ENCODE data around the gene CBFA2T2. TPM values are rescaled to one million over a fixed set of nuclear protein-coding genes. Genes with fewer than 3 reads are reported as not detected.

Gene CBFA2T2
- total and polyA plus RNA-seq, 2 donors (not counting 3 experiments of a cell fraction or from before 2014, with no cell fraction given), result 10.7 to 12.1 TPM

DNA sequence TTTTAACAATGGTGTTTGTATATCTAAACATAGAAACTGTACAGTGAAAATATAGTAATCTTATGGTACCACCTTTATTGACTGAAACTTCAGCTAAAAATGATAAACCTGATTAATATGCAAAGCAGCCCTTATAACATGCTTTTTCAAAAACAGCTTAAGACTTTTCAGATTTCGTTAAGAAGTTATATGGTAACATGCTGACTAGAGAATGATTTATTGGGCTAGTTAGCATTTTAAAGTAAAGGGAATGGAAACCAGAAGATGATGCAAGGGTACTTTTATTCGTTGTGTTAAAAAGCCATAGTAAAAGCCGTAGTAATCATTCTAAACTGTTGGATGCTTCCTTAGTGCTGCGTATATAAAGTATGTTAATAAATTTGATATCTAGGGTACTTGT, 50.5 kb downstream of the CBFA2T2 start:
- Histone ChIP-seq H3K9me3 (replicated peaks; ENCODE audit: control insufficient read depth, insufficient read depth, low read length) (no peaks in the 10 kb centered on the region), H3K27ac (ENCODE audit: insufficient read depth, low read depth, low read length) (no peak overlapping the region), H3K79me2 (ENCODE audit: control insufficient read depth, insufficient read depth, low read length) (no peaks in the 10 kb centered on the region), H3K27me3 (ENCODE audit: control insufficient read depth in 2 of 2, insufficient read depth in 2 of 2, low read length in 2 of 2) (no peaks in the 10 kb centered on the region), H2AFZ (ENCODE audit: low read depth, low read length) (no peak overlapping the region), H3K9ac (replicated peaks; ENCODE audit: extremely low read depth, insufficient read depth, low read length) (no peak overlapping the region), H4K20me1 (replicated peaks; ENCODE audit: control insufficient read depth, extremely low read depth, insufficient read depth, low read length) (peaks cover 4% of the 10 kb centered on the region), H3K4me3 (replicated peaks in 1 of 3; ENCODE audit: insufficient read depth in 1 of 3, low read depth in 1 of 3, low read length in 3 of 3) (no peak overlapping the region), H3K9me1 (replicated peaks; ENCODE audit: control insufficient read depth, extremely low read depth, insufficient read depth, low read length) (no peaks in the 10 kb centered on the region), H3K4me1 (ENCODE audit: control insufficient read depth, extremely low read depth, insufficient read depth, low read length) (peaks cover 21% of the 10 kb centered on the region), H3K36me3 (ENCODE audit: control insufficient read depth in 2 of 2, extremely low read depth in 1 of 2, insufficient read depth in 2 of 2, low read length in 2 of 2) (no peaks in the 10 kb centered on the region), H3K4me2 (ENCODE audit: insufficient read depth, low read length) (no peak overlapping the region)
- CTCF ChIA-PET, result interaction anchor here (0.7 to 2.1 kb wide), 2 partner anchors 14 to 45 kb away, joined by 3 to 4 read pairs; no protein-coding TSS in a partner anchor
- DNase-seq (ENCODE audit: low read depth, low spot score) (no peak), FAIRE-seq (no peak)
- intact Hi-C loops (cut with micrococcal nuclease), result no loop called here
- TF ChIP-seq POLR2AphosphoS5 (IDR thresholded peaks at IDR 0.05; ENCODE audit: insufficient read depth, low read depth, low read length) (no peak), JUN (IDR thresholded peaks at IDR 0.05; ENCODE audit: borderline replicate concordance, insufficient read depth, insufficient read length, low read depth) (no peak), FOS (IDR thresholded peaks at IDR 0.05; ENCODE audit: borderline replicate concordance, insufficient read depth, low read length) (no peak), POLR2A (IDR thresholded peaks at IDR 0.05; ENCODE audit: low read depth, low read length) (no peak), MYC (IDR thresholded peaks at IDR 0.05; ENCODE audit: low read depth, low read length) (no peak), GATA2 (IDR thresholded peaks at IDR 0.05; ENCODE audit: insufficient read depth, insufficient read length, low read depth, low read length) (no peak), EZH2 (IDR thresholded peaks at IDR 0.05; ENCODE audit: borderline replicate concordance, low read depth, low read length, severe bottlenecking) (no peak)
- TF ChIP-seq, protein P1, sequence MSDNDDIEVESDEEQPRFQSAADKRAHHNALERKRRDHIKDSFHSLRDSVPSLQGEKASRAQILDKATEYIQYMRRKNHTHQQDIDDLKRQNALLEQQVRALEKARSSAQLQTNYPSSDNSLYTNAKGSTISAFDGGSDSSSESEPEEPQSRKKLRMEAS (IDR thresholded peaks at IDR 0.05; ENCODE audit: insufficient read depth, insufficient read length), result no peak
- TF ChIP-seq, protein P2, sequence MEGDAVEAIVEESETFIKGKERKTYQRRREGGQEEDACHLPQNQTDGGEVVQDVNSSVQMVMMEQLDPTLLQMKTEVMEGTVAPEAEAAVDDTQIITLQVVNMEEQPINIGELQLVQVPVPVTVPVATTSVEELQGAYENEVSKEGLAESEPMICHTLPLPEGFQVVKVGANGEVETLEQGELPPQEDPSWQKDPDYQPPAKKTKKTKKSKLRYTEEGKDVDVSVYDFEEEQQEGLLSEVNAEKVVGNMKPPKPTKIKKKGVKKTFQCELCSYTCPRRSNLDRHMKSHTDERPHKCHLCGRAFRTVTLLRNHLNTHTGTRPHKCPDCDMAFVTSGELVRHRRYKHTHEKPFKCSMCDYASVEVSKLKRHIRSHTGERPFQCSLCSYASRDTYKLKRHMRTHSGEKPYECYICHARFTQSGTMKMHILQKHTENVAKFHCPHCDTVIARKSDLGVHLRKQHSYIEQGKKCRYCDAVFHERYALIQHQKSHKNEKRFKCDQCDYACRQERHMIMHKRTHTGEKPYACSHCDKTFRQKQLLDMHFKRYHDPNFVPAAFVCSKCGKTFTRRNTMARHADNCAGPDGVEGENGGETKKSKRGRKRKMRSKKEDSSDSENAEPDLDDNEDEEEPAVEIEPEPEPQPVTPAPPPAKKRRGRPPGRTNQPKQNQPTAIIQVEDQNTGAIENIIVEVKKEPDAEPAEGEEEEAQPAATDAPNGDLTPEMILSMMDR (IDR thresholded peaks at IDR 0.05; ENCODE audit: extremely low read depth in 1 of 2, insufficient read depth in 1 of 2, low read depth in 1 of 2, low read length in 2 of 2), result no peak
- dilution Hi-C loops (cut with MboI; ENCODE audit: extremely low pct_ligation_motif_present, low sequenced_read_pairs), result no loop called here
- BruUV-seq (replicated peaks), result no TSS peak
- POLR2A ChIA-PET, result no interaction called here
